H1 (cell line): Measurements from ENCODE around the gene PGAM2. TPM values are rescaled to one million over a fixed set of nuclear protein-coding genes. Genes with fewer than 3 reads are reported as not detected.

ENCODE experiments used
- CHD7 ChIP-seq: fragments of 300-600 bp; sonication (generic); IDR thresholded peaks from 2 replicates; pipeline ENCODE4 v1.7.1; 2012; ENCODE audit warnings: low read length, moderate library complexity, mild to moderate bottlenecking, inconsistent platforms; ENCODE audit not compliant: insufficient replicate concordance
- polyA plus RNA-seq, 7 experiments: library from polyadenylated mRNA; depleted of rRNA in 3 of 7; stranded (reverse) in 5 of 7; unstranded in 2 of 7; fragments of >200 nt in 5 of 7; fragments of 200-250 nt in 2 of 7; gene quantifications; 1 replicate in 5 of 7; 2 replicates in 1 of 7; 4 replicates in 1 of 7; pipeline versions ENCODE4 v1.2.1 to v1.2.3, GENCODE V29; 2011 to 2013; ENCODE audit warnings: missing spikeins in 2 of 7, mixed read lengths in 2 of 7
- total RNA-seq: library from RNA; stranded (reverse); fragmentation: NEBNext Ultra II Directional; extraction: Animal tissue kit (Norgen Biotek cat#: 25700); gene quantifications from 2 replicates; pipeline ENCODE4 v1.2.1, GENCODE V29; 2021

PGAM2 gene
- total and polyA plus RNA-seq, 2 of the 8 experiments (the other 6 are each of a cell fraction or from before 2014, with no cell fraction given): 2.1 to 2.9 TPM

- TF ChIP-seq CHD7: no peak
Observed at GRCh38 chr7:44103923-44104859, 38.8 kb upstream of the PGAM2 start, which contains the start of gene AEBP1 (continued).
